Bladder microvascular endothelial cell (primary cell): ENCODE results near the gene KLLN. TPM values are rescaled to one million over a fixed set of nuclear protein-coding genes. Genes with fewer than 3 reads are reported as not detected.

Source experiments
- total RNA-seq: library from RNA; depleted of rRNA; stranded (reverse); fragments of >200 nt; gene quantifications from 2 replicates; pipeline ENCODE4 v1.2.3, GENCODE V29; 2014

Gene KLLN
- total RNA-seq: 0.16 and 0.25 TPM in 2 replicates

GRCh38 chr10:87863053-87863943 lies at the start of gene KLLN, which contains the start of gene PTEN:
KLLN (minus strand) TSS chr10:87863533; CDS start chr10:87862487, 1,046 bp downstream.
PTEN (plus strand) TSS chr10:87863625; CDS start chr10:87864470, 845 bp downstream.

GRCh38 chr10:87817609-87818504 lies 45.5 kb downstream of the KLLN start, which contains the start of gene ATAD1:
ATAD1 (minus strand) TSS chr10:87818226; CDS start chr10:87814599, 3,627 bp downstream.

Other genes starting within 250 kb of the KLLN start
- gene PAPSS2, start 203.7 kb downstream of the KLLN start, total RNA-seq: 37.2 and 104 TPM in 2 replicates
- gene ATAD1, start 45.3 kb downstream of the KLLN start, total RNA-seq: 15.1 and 34.2 TPM in 2 replicates
- 64.8 and 115 TPM in 2 replicates for gene PTEN, start 92 bp upstream of the KLLN start, total RNA-seq